Nephron (organoid): ENCODE measurements around the gene MCF2L2.

ENCODE experiments used
- H3K27ac Mint-ChIP-seq, 3 experiments: 2 replicates each; pipeline ENCODE4 v1.8.0; 2020; ENCODE audit warnings: mixed read lengths in 3 of 3, mild to moderate bottlenecking in 2 of 3, moderate library complexity in 1 of 3
- H3K27me3 Mint-ChIP-seq: 2 replicates; pipeline ENCODE4 v1.8.0; 2021; ENCODE audit warnings: low read depth, mild to moderate bottlenecking, moderate library complexity, mixed read lengths
- H3K36me3 Mint-ChIP-seq: 2 replicates; pipeline ENCODE4 v1.8.0; 2020; ENCODE audit warnings: low read depth, mixed read lengths
- H3K4me1 Mint-ChIP-seq: 2 replicates; pipeline ENCODE4 v1.8.0; 2020; ENCODE audit warnings: mixed read lengths
- H3K4me3 Mint-ChIP-seq, 3 experiments: 2 replicates each; pipeline ENCODE4 v1.8.0; 2020; ENCODE audit warnings: mild to moderate bottlenecking in 3 of 3, mixed read lengths in 3 of 3, moderate library complexity in 2 of 3
- H3K9me3 Mint-ChIP-seq: 2 replicates; pipeline ENCODE4 v1.8.0; 2020; ENCODE audit warnings: mixed read lengths
- TF ChIP-seq, protein P1 (sequence below), 3 experiments: fragments of 200-600 bp; sonication (generic); IDR thresholded peaks; one replicate each; pipeline ENCODE4 v1.5.0; 2021; ENCODE audit warnings: antibody characterized with exemption in 3 of 3; ENCODE audit not compliant: unreplicated experiment in 3 of 3

Gene MCF2L2

DNA sequence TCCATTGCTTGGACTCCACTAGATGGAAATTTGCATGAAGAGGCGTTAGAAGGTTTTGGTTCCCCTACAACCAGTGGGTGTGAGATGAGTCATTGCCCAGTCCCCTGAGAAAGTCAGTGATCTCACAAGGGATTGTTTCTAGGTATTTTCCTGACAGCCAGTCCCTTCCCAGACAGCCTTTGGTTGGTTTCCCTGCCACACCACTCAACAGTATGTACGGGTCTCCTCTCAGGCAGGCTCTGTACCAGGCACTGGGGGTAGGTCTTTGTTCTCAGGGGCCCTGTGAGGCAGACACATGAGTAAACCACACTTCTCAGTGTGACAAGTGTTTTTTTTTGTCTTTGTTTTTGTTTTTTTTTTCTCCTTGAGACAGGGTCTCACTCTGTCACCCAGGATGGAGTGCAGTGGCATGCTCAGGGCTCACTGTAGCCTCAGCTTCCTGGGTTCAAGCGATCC, 269.8 kb downstream of the MCF2L2 start:
- Mint-ChIP-seq H3K27ac (no peak overlapping the region), H3K27me3 (peaks cover 36% of the 10 kb centered on the region), H3K36me3 (no peaks in the 10 kb centered on the region), H3K4me3 (no peak overlapping the region), H3K4me1 (peaks cover 20% of the 10 kb centered on the region), H3K9me3 (peaks cover 3% of the 10 kb centered on the region)
- TF ChIP-seq, protein P1, sequence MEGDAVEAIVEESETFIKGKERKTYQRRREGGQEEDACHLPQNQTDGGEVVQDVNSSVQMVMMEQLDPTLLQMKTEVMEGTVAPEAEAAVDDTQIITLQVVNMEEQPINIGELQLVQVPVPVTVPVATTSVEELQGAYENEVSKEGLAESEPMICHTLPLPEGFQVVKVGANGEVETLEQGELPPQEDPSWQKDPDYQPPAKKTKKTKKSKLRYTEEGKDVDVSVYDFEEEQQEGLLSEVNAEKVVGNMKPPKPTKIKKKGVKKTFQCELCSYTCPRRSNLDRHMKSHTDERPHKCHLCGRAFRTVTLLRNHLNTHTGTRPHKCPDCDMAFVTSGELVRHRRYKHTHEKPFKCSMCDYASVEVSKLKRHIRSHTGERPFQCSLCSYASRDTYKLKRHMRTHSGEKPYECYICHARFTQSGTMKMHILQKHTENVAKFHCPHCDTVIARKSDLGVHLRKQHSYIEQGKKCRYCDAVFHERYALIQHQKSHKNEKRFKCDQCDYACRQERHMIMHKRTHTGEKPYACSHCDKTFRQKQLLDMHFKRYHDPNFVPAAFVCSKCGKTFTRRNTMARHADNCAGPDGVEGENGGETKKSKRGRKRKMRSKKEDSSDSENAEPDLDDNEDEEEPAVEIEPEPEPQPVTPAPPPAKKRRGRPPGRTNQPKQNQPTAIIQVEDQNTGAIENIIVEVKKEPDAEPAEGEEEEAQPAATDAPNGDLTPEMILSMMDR (IDR thresholded peaks at IDR 0.05; ENCODE audit: unreplicated experiment in 3 of 3), result no peak

DNA sequence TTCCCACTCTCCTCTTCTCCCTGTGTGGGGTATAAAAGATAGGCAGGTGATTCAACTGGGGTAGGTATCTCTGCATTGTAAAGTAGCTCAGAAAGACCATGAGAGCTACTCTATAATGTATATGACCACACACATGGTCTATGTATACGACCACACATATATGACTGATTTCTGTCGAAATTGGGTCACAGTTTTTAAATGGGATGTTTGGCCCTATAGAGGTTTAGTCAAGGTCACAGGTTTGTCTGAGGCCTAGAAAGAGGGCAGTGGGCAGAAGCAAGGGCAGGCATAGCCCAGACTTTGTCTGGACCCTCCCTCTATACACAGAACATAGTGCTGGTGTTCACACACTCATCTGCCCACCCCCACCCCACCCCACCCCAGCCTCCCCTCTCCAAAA, 270.3 kb downstream of the MCF2L2 start:
- Mint-ChIP-seq H3K27me3 (peaks cover 31% of the 10 kb centered on the region), H3K27ac (no peak overlapping the region)

DNA sequence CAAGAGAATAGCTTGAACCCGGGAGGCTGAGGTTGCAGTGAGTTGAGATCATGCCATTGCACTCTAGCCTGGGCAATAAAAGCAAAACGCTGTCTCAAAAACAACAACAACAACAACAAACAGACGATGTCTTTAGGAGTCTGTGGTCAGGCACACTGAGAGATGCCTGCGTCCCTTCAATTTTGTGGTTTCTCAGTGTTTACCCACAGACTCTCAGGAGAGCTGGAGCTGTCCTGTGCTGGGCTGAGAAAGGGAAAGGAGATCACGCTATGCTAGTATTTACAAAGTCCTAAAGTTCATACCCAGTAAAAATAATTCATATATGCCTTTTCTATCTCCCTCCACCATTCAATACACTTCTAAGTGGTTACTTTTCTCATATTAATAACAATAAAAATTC, 272.2 kb downstream of the MCF2L2 start:
- peaks cover 12% of the 10 kb centered on the region for H3K4me1 Mint-ChIP-seq
- no peak overlapping the region for H3K4me3 Mint-ChIP-seq
- TF ChIP-seq, protein P1 (IDR thresholded peaks at IDR 0.05; ENCODE audit: unreplicated experiment in 3 of 3), result no peak
- peaks cover 16% of the 10 kb centered on the region for H3K27me3 Mint-ChIP-seq
- no peak overlapping the region for H3K27ac Mint-ChIP-seq
- H3K9me3 Mint-ChIP-seq, result no peaks in the 10 kb centered on the region
- H3K36me3 Mint-ChIP-seq, result no peaks in the 10 kb centered on the region

More for the DNA sequence above, 270.3 kb downstream of the MCF2L2 start:
- Mint-ChIP-seq H3K4me3 (no peak overlapping the region), H3K4me1 (peaks cover 20% of the 10 kb centered on the region), H3K9me3 (peaks cover 3% of the 10 kb centered on the region), H3K36me3 (no peaks in the 10 kb centered on the region)
- TF ChIP-seq, protein P1 (IDR thresholded peaks at IDR 0.05; ENCODE audit: unreplicated experiment in 3 of 3), result no peak

DNA sequence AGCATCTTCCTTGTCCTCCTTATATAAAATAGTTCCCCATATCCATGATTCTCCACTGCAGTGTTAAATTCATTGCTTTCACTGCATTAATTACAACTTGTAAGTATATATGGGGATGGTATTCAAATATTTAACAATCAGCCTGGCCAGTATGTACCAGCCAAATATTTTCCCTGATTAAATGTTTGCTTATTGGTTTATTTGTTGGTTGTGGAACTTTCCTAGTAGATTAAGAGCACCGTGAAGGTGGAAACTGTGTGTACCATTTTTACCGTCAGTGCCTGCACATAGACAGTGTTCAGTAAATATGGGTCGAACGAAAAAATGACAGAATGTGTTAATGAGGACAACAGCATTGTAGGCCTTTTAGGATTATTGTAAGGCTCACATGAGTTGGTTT, 272.9 kb downstream of the MCF2L2 start:
- TF ChIP-seq, protein P1 (IDR thresholded peaks at IDR 0.05; ENCODE audit: unreplicated experiment in 3 of 3), result no peak
- Mint-ChIP-seq H3K36me3 (no peaks in the 10 kb centered on the region), H3K4me3 (no peak overlapping the region), H3K27me3 (peaks cover 11% of the 10 kb centered on the region), H3K4me1 (peaks cover 16% of the 10 kb centered on the region), H3K9me3 (no peaks in the 10 kb centered on the region), H3K27ac (no peak overlapping the region)

DNA sequence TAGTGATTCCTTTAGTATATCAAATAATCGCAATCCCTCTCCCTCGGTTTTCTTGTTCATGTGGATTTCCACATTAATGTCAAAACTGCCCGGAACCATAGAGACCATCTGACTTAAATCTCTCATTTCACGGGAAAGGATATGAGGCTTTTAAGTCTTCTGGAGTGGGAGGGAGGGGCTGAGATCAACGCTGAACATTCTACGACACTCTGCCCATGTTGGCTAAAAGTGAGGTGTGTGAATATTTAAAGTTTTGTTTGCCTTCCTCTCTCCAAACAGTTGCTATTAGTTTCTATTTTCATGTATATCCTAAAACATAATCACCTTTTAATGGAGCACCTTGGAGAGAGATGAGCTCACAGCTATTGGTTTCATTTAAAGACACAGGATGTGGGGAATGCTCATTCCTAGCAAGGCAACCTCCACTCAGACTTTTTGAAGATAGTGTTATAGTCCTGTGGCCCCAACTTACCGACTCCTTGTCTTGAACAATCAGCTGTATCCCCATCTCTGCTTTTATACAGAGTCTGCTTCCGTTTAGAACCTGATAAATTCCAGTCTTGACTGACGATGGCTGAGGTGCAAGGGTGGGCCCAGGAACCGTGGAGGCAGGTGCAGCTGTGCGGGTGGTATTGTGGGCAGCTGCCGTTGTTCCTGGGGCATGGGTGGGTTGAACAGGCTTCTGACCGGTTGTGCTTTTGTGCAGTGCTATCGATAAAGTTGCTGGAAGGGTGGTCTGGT, 275.0 kb downstream of the MCF2L2 start:
- Mint-ChIP-seq H3K27me3 (peaks cover 4% of the 10 kb centered on the region), H3K4me1 (peaks cover 16% of the 10 kb centered on the region), H3K27ac (no peak overlapping the region), H3K36me3 (no peaks in the 10 kb centered on the region), H3K4me3 (no peak overlapping the region), H3K9me3 (no peaks in the 10 kb centered on the region)
- TF ChIP-seq, protein P1 (IDR thresholded peaks at IDR 0.05; ENCODE audit: unreplicated experiment in 3 of 3), result no peak

DNA sequence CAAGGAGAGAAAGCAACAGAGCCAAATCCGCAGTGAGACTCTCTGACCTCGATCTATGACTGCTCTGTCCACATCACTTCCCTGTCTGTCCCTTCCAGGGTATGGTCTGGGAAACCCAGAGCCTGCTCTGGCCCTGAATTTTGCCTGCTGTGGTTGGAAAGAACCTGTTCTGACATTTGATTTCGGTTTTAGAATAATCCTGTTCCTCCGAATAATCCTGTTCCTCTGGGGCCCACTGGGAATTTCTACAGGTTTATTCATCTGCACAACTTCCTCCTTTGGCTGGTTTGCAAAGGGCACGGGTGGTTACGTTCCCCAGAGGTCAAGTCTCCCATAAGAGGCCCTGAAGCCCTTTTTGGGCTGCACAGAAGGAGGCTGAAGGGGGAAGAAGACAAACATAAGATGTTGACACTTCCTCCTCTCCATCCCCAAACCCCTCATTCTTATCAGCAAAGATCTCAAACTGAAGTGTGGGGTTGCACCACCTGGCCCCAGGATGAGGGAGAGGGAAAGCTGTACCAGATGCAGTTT, 276.5 kb downstream of the MCF2L2 start:
- TF ChIP-seq, protein P1 (IDR thresholded peaks at IDR 0.05; ENCODE audit: unreplicated experiment in 3 of 3), result no peak
- Mint-ChIP-seq H3K27ac (no peak overlapping the region), H3K4me3 (no peak overlapping the region), H3K36me3 (no peaks in the 10 kb centered on the region), H3K9me3 (no peaks in the 10 kb centered on the region), H3K27me3 (peaks cover 5% of the 10 kb centered on the region), H3K4me1 (peaks cover 16% of the 10 kb centered on the region)
